HL-60 (cell line): ENCODE results near the gene PRR7.

ENCODE experiments used
- DNase-seq, 2 experiments: peaks; one replicate each; pipeline ENCODE4 v3.0.0-alpha.2; 2010 to 2020; ENCODE audit warnings: low read depth in 1 of 2, low spot score in 1 of 2
- H3K27ac ChIP-seq: fragments of 250-450 bp; sonication (Bioruptor Pico); replicated peaks from 2 replicates; pipeline ENCODE4 v1.5.1; 2020; ENCODE audit warnings: mild to moderate bottlenecking, moderate library complexity
- H3K27me3 ChIP-seq: fragments of 250-450 bp; sonication (Bioruptor Pico); 2 replicates; pipeline ENCODE4 v1.5.1; 2021; ENCODE audit warnings: mild to moderate bottlenecking, moderate library complexity; ENCODE audit not compliant: insufficient read depth, poor library complexity, severe bottlenecking
- H3K4me3 ChIP-seq: replicated peaks from 2 replicates; pipeline ENCODE4 v1.5.1; 2011; ENCODE audit warnings: mild to moderate bottlenecking, control low read depth, low read length; ENCODE audit not compliant: insufficient read depth
- CTCF ChIP-seq: IDR thresholded peaks from one replicate; pipeline ENCODE4 v1.5.1; 2011; ENCODE audit warnings: low read length, control low read depth, inconsistent platforms; ENCODE audit not compliant: insufficient read depth
- GABPA ChIP-seq: IDR thresholded peaks from 2 replicates; pipeline ENCODE4 v1.6.1; 2012; ENCODE audit warnings: low read depth
- POLR2AphosphoS5 ChIP-seq: IDR thresholded peaks from 2 replicates; pipeline ENCODE4 v1.6.1; 2012; ENCODE audit warnings: low read depth
- REST ChIP-seq: IDR thresholded peaks from 2 replicates; pipeline ENCODE4 v1.6.1; 2012; ENCODE audit warnings: low read depth; ENCODE audit not compliant: insufficient replicate concordance
- SPI1 ChIP-seq: IDR thresholded peaks from 2 replicates; pipeline ENCODE4 v1.6.1; 2012; ENCODE audit warnings: low read depth, mild to moderate bottlenecking, borderline replicate concordance

Gene PRR7

GRCh38 chr5:177455661-177456590, 9.3 kb downstream of the PRR7 start:
- peak overlapping the region; percentile 75 for H3K4me3 ChIP-seq

GRCh38 chr5:177456591-177456964, 10.0 kb downstream of the PRR7 start:
- Histone ChIP-seq H3K27me3 (no peaks in the 10 kb centered on the region), H3K4me3 (no peak overlapping the region), H3K27ac (no peak overlapping the region)
- no peak for TF ChIP-seq POLR2AphosphoS5
- TF ChIP-seq GABPA: no peak
- TF ChIP-seq REST: no peak
- TF ChIP-seq SPI1: no peak
- TF ChIP-seq CTCF: no peak
- no peak for DNase-seq

More at GRCh38 chr5:177455661-177456590, 9.3 kb downstream of the PRR7 start:
- TF ChIP-seq CTCF (peak; percentile 85), REST (no peak), GABPA (peak; percentile 19; the same call in 1 of the 2 replicates), POLR2AphosphoS5 (peak; percentile 16), SPI1 (no peak)
- DNase-seq: peak; percentile 80 to 94
- H3K27me3 ChIP-seq: no peaks in the 10 kb centered on the region
- peak overlapping the region; percentile 80 for H3K27ac ChIP-seq

- H3K27ac ChIP-seq: no peak overlapping the region
- no peaks in the 10 kb centered on the region for H3K27me3 ChIP-seq
- TF ChIP-seq POLR2AphosphoS5: no peak
- TF ChIP-seq CTCF: peak; percentile 24
- peak; percentile 91 to 94 for DNase-seq
- no peak overlapping the region for H3K4me3 ChIP-seq
These were observed 10.6 kb downstream of the PRR7 start for GRCh38 chr5:177456976-177457851.
